HG03439 (cell line): ENCODE results near the gene SSNA1.
"Not testable (repeated sequence)": the region's sequence is repeated elsewhere in the genome, so short reads cannot be mapped to it uniquely, and the experiment has no call there.

Experiments
- ATAC-seq: cut with Tn5 transposase; IDR thresholded peaks from one replicate; pipeline ENCODE4 v1.9.1; 2021; ENCODE audit warnings: mild to moderate bottlenecking, moderate library complexity; ENCODE audit not compliant: unreplicated experiment

Gene SSNA1

DNA sequence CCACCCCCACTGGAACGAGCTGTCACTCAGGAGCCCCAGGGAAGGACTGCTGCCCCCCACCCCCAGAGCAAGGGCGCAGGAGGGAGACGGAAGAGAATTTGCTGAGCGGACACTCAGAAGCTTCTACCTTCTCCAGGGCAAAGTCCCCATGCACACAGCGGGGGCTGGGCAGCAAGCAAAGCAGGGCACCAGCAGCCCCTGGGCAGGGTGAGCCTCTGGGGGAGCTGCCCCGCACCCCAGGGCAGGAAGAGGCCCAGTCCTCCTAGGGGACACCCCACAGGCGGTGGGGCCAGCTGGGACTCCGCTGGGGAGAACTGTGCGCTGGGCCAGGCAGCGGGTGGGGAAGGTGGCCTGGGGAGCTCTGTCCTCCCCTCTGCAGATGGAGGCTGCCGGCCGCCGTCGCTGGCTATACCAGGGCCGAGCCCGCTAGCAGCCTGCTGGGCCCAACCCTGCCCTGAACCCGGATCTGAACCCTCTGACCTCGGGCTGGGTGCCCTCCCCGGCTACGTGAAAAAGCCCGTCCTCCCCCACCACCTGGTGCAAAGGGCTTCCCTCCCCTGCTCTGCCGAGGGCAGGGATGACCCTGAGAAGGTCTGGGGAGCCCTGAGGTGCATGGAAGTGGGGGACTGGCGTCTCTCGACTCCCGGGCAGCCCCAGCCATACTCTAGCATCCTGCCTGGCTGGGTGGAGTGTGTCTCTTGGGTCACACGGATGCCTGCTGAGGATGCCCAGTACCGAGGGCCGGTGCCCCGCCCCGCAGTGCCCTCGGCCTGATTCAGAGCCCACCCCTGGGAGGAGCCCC, 41.6 kb downstream of the SSNA1 start:
- ATAC-seq, result no peak

DNA sequence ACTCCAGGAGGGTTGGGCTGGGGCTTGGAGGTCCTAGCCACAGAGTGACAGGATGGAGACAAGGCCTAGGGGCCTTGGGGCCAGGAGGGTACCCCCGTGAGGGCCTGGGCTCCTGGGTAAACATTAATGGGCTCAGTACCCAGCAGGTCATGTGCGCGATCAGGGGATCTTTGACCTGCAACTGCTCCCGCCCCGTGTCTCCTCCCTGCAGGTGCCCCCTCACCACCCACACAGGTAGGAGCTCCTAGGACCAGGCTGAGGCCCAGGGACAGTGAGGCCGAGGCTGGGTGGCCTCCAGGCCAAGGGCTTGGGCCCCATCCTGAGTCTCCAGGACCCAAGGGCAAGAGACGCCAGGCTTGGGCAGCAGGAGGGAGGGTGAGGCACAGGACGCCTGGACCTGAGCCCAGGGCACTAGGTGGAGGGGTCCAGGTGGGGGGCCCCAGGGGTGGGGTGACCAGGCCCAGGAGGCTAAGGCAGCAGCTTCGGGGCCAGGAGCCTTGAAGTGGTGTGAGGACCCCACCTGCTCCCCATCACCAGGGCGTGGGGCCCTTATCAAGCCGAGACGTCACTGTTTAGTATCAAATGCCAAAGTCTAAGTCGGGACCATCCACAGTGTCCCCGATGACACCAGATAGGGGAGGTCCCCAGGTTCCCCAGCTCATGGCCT, 42.4 kb downstream of the SSNA1 start, which contains the start of gene SLC34A3:
Gene SLC34A3, plus strand, starts transcription at position 197 of the 667 bp plus-strand sequence. CDS start 802 bp downstream, outside the sequence.
- no peak for ATAC-seq

DNA sequence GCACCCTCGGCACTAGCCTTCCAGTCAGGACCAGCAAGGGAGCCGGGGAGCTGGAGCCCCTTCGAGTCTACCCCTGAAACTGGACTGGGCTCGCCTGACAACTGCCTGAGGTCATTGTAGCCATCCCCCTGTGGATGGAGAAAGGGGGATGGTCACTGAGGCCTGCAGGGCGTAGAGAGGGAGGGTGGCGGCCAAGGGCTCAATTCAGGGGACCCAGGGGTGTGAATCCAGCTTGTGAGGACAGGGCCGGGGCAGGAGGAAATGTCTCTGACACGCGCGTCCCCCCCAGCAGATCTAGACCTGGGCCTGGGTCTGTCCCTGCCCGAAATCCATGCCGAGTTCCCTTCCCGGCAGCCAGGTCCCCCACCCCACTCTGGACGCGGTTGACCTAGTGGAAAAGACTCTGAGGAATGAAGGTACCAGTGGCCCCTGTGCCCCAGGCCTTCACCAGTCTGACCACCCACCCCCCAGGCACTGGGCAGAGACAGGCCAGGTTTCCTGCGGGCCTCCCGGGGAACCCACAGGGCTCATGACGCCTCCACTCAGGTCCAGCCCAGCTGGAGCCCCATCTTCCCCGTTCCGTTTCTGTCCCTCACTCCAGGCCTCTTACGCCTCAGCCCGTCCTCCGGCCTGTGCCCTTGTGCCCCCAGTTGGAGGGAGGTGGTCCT, 43.0 kb downstream of the SSNA1 start:
- no peak for ATAC-seq

DNA sequence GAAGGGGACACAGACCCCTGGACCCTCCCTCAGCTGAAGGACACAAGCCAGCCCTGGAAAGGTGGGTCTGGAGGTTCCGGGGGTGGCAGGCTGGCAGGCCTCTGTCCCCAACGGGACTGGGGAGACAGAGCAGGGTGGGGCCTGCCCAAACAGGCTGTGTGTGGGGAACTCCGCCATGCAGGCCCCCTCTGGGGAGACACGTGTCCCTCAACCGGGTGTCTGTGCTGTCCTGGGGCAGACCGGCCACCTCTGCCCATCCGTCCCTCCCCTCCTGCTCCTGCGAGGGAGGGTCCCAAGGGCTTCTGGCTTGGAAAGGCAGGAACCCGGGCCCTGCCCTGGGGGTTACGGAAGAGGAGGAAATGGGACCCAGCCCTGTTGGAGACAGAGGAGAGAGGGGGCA, 43.6 kb downstream of the SSNA1 start:
- ATAC-seq, result no peak

DNA sequence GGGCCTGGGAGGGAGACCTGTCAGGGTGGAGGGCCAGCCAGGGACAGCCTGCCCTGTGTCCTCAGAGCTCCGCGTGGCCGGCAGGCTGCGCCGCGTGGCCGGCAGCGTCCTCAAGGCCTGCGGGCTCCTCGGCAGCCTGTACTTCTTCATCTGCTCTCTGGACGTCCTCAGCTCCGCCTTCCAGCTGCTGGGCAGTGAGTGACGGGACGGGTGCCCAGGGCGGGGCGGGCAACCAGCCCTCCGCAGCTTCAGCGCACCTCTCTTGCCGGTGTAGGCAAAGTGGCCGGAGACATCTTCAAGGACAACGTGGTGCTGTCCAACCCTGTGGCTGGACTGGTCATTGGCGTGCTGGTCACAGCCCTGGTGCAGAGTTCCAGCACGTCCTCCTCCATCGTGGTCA, 44.0 kb downstream of the SSNA1 start:
- no peak for ATAC-seq

DNA sequence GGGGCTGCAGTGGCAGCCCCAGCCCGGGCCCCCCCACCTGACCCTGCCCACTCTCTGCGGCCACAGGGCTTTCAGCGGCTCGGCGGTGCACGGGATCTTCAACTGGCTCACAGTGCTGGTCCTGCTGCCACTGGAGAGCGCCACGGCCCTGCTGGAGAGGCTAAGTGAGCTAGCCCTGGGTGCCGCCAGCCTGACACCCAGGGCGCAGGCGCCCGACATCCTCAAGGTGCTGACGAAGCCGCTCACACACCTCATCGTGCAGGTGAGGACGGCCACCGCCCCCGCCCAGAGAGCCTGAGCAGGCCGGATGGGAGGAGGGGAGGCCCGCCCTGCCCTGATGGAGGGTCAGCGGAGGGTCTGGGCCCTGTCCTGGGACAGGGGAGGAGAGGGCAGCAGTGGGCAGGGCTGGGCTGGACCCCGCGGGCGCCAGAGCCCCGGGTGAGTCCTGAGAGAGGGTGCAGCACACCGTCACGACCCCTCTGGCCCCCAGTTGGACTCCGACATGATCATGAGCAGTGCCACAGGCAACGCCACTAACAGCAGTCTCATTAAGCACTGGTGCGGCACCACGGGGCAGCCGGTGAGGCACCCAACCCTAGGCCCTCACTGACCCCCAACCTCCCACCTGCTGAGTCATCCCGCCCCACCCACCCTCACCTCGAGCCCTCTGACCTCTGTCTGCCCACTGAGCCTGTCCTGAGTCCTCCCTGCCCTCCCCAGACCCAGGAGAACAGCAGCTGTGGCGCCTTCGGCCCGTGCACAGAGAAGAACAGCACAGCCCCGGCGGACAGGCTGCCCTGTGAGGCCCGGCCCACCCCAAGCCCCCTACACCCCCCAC, 44.9 kb downstream of the SSNA1 start:
- no peak for ATAC-seq

DNA sequence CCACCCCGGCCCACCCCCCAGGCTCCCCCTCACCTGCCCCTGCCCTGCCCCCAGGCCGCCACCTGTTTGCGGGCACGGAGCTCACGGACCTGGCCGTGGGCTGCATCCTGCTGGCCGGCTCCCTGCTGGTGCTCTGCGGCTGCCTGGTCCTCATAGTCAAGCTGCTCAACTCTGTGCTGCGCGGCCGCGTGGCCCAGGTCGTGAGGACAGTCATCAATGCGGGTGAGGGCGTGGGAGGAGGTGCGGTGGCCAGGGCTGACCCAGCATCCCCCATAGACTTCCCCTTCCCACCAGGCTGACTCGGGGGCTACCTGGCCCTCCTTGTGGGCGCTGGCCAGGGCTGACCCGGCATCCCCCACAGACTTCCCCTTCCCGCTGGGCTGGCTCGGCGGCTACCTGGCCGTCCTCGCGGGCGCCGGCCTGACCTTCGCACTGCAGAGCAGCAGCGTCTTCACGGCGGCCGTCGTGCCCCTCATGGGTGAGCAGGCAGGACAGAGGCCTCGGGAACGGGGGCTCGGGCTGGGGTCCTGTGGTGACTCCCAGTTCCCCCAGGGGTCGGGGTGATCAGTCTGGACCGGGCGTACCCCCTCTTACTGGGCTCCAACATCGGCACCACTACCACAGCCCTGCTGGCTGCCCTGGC, 45.7 kb downstream of the SSNA1 start:
- no peak for ATAC-seq

DNA sequence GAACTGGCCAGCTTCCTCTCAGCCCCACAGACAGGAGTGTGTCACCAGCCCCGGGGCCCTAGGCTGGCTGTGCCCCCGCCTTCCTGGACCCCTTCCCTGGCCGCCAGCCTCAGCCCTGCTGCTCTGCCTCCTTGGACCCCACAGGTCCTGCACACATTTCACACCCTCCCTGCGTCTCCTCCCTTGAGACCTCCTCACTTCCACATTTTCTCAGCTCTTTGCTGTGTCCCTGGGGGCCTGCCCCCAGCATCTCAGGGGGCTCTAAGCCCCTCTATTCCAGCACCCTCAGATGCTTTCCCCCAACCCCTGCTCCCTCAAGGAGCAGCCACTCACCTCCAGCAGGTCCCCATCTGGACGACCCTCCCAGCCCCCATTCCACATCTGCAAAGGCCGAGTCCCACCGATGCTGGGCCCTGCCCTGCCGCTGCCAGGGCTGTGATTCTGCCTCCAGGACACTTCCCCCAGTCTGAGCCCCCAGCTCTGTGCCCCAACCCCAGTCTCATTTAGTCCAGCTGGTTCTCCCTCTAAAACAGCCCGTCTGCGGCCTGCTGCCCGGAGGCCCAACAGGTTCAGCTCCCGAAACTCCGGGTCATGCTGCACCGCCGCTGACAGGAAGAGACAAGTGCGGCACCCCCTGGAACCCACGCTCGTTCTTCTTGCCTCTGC, 46.4 kb downstream of the SSNA1 start:
- no peak for ATAC-seq

DNA sequence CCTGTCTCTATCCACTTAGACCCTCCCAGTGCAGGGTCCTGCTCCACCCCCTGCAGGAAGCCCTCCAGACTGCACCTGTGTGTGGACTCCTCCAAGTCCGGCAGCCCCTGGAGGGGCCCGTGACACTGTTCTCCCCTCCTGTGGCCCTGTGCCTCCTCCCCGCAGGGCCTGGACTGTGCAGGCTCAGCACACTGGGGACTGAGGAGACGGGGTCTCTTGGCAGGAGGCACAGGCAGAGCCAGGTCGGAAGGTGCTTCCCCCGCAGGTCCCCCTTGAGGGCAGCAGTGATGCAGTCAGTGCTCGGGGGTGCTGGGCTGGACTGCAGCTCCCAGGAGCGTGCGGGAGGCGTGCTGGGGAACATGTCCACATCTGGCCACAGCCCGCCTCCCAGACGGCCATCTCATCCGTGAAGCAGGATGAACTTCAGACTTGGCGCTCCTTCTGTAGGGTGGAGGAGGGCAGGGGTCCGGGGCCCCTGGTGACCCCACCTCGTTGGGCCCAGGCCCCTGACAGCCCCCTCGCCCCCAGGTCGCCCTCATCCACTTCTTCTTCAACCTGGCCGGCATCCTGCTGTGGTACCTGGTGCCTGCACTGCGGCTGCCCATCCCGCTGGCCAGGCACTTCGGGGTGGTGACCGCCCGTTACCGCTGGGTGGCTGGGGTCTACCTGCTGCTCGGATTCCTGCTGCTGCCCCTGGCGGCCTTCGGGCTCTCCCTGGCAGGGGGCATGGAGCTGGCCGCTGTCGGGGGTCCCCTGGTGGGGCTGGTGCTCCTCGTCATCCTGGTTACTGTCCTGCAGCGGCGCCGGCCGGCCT, 47.2 kb downstream of the SSNA1 start:
- no peak for ATAC-seq

DNA sequence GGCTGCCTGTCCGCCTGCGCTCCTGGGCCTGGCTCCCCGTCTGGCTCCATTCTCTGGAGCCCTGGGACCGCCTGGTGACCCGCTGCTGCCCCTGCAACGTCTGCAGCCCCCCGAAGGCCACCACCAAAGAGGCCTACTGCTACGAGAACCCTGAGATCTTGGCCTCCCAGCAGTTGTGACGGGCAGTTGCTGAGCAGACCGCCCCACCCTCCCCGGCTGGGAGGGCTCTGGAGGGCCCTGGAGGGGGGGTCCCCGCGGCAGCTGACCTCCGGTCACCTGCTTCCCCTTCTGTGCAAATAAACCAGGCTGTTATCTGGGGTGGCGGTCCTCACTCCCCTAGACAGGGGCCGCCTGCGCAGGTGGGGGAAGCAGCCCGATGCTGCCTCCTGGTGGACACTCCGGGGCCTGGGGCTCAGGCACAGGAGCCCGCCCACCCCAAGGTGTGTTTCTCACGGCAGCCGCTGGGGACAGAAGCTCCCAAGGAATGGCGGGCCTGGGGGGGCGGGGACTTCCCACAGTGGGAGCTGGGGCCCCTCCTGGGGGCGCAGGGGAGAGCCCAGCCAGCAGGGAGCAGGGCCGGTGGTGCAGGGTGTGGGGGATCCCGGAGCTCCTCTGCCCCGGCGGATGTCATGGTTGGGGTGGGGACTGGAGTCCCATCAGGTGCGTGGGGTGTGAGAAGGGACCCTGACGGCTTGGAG, 47.9 kb downstream of the SSNA1 start:
- no peak for ATAC-seq

DNA sequence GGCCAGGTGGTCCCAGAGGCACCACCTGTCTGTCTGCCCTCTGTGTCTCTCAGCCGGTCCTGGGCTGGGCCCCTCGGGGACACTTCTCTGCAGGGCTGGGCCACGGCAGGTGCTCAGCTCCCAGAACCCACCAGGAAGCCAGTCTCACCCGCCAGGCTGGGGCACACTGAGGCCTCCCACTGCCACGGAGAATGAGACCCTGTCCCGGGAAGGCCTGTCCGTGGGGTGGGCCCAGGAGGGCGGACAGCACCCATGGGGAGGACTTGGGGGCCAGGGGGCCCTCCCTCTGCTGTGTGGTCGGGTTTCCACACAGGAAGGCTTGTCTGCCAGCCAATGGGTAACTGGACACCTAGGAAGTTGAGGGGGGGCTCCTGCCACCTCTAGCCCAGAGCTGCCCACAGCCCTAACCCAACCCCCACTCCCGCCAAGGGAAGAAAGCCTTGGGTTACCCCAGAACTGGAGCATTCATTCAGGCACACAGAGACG, 48.5 kb downstream of the SSNA1 start:
- ATAC-seq, result no peak

DNA sequence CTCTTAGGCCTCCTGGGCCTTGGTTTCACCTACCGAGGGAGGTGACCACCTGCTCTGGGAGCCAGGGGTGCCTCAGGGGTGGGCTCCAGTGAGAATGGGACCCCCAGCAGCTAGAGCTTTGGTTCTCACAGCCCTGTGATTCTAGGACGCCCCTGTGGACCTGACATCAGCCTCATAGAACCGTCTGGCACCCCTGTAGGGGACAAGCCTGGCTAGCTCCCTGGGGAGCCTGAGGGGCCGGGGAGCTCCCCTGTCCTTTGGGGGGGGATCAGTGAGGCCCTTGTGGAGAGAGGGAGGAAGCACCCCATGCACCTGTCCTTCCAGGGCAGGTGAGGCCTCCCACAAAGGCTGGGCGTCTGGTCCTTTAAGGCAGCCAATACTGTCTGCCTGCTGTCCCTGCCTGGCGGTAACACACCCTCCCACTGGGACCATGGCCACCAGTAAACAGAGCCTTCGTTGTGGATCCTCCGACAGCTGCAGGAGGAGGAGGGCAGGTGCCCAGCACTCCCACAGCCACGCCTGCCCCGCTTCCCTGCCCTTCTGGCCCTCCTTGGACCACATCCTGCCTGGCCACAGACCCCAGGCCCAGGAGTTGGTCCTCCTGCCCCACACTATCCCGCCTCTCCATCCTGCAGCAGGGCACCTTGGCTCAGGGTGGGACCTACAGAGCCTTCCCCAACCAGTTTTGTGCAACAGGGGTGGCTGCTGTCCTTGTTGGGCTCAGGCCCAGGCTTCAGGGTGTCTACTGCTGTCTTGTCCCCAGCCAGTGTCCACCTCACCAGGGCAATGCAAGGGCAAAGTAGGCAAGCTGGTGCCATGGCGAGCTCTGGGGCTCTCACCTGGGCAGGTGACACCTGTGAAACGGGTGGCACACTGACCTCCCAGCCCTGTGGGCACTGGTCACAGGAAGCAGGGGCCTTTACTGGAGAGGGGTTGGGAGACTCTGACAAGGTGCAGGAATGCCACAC, 49.6 kb downstream of the SSNA1 start:
- ATAC-seq, result no peak

DNA sequence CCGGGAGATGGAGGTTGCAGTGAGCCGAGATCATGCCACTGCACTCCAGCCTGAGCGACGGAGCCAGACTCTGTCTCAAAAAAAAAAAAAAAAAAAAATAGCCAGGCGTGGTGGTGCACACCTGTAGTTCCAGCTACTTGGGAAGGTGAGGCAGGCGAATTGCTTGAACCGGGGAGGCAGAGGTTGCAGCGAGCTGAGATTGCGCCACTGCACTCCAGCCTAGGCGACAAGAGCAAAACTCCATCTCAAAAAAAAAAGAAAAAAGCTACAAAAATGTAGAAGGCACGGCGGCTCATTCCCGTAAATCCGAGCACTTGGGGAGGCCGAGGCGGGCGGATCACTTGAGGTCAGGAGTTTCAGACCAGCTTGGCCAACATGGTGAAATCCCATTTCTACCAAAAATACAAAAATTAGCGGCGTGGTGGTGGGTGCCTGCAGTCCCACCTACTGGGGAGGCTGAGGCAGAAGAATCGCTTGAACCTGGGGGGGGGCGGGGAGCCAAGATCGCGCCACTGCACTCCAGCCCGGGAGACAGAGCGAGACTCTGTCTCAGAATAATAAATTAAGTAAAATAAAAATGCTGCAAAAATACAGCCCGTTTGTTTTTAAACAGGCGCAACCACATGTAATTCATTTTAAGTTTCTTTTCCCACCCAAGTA, 51.2 kb downstream of the SSNA1 start:
- not testable (repeated sequence) for ATAC-seq
